ENCODE data around the gene LGALS3BP.
"Not testable (repeated sequence)": the region's sequence is repeated elsewhere in the genome, so short reads cannot be mapped to it uniquely, and the experiment has no call there.

- not testable (repeated sequence) for TF ChIP-seq CTCF (conservative IDR thresholded peaks at IDR 0.05); ZFX (IDR thresholded peaks at IDR 0.05)
Measured at GRCh38 chr17:78962984-78963348, 16.8 kb downstream of the LGALS3BP start.
